GM12878 (cell line): ENCODE data around the gene XAGE2. TPM values are rescaled to one million over a fixed set of nuclear protein-coding genes. Genes with fewer than 3 reads are reported as not detected.

Experiments
- ATAC-seq: fragments of 200-7000 bp; cut with Tn5 transposase; 3 replicates; pipeline ENCODE4 v1.9.1; 2020; ENCODE audit warnings: mild to moderate bottlenecking, moderate library complexity
- BruUV-seq: library from RNA; stranded (reverse); fragments of 400-500 nt; replicated peaks from 2 replicates; lab custom pipeline; 2021; lab: Mats Ljungman, UMichigan
- CTCF ChIA-PET: fragments of 300-600 bp; sonication (Branson Sonifier 250); formaldehyde crosslinking; extraction: SDS; loops from one replicate; lab custom pipeline; 2021; ENCODE audit warnings: inconsistent platforms; lab: Yijun Ruan, JAX
- POLR2A ChIA-PET: fragments of 350-600 bp; formaldehyde crosslinking; extraction: SDS; loops from one replicate; lab custom pipeline; 2021; ENCODE audit warnings: inconsistent platforms; lab: Charles Lee
- RAD21 ChIA-PET: fragments of 300-600 bp; sonication (Branson Sonifier 250); formaldehyde crosslinking; loops from one replicate; lab custom pipeline; 2023; ENCODE audit warnings: antibody characterized with exemption; ENCODE audit not compliant: unreplicated experiment; lab: Charles Lee
- SMC1A ChIA-PET: fragments of 300-600 bp; sonication (Branson Sonifier 250); formaldehyde crosslinking; loops from one replicate; lab custom pipeline; 2023; ENCODE audit not compliant: unreplicated experiment, uncharacterized antibody; lab: Charles Lee
- DNase-seq: peaks from one replicate; pipeline ENCODE4 v3.0.0-alpha.2; 2011; ENCODE audit warnings: low read depth, low spot score
- FAIRE-seq: peaks from 3 replicates; lab custom pipeline; 2011; peaks lifted over from hg19 to GRCh38; lab: Jason Lieb, UNC
- H2AFZ ChIP-seq: 2 replicates; pipeline ENCODE4 v1.6.0; 2011; ENCODE audit warnings: low read depth, low read length, control low read depth; ENCODE audit not compliant: control insufficient read depth
- H3K27ac ChIP-seq: 2 replicates; pipeline ENCODE4 v1.5.1; 2011; ENCODE audit warnings: control low read depth; ENCODE audit not compliant: control insufficient read depth, insufficient read depth
- H3K27me3 ChIP-seq, 2 experiments: replicated peaks in 1 of 2; 2 replicates each; pipeline versions ENCODE4 v1.6.0 to v1.6.1; 2011; ENCODE audit warnings: low read length in 1 of 2; ENCODE audit not compliant: control insufficient read depth in 2 of 2, insufficient read depth in 2 of 2
- H3K36me3 ChIP-seq, 2 experiments: 2 replicates each; pipeline ENCODE4 v1.5.1; 2011; ENCODE audit warnings: low read length in 1 of 2; ENCODE audit not compliant: control insufficient read depth in 2 of 2, insufficient read depth in 2 of 2
- H3K4me1 ChIP-seq: 2 replicates; pipeline ENCODE4 v1.6.1; 2011; ENCODE audit warnings: mild to moderate bottlenecking, low read length, moderate library complexity, mixed read lengths; ENCODE audit not compliant: control insufficient read depth, insufficient read depth
- H3K4me2 ChIP-seq: 2 replicates; pipeline ENCODE4 v1.6.0; 2011; ENCODE audit warnings: control low read depth; ENCODE audit not compliant: control insufficient read depth, insufficient read depth
- H3K4me3 ChIP-seq: fragments of 200-600 bp; sonication (generic); 2 replicates; pipeline ENCODE4 v1.5.1; 2016
- H3K79me2 ChIP-seq: 2 replicates; pipeline ENCODE4 v1.6.0; 2011; ENCODE audit warnings: low read length; ENCODE audit not compliant: control insufficient read depth, insufficient read depth
- H3K9ac ChIP-seq: 2 replicates; pipeline ENCODE4 v1.8.0; 2011; ENCODE audit warnings: low read length, control low read depth, mixed read lengths; ENCODE audit not compliant: control insufficient read depth, insufficient read depth
- H3K9me3 ChIP-seq: replicated peaks from 3 replicates; pipeline ENCODE4 v1.5.1; 2011; ENCODE audit warnings: mild to moderate bottlenecking, low read length; ENCODE audit not compliant: control insufficient read depth, insufficient read depth
- H4K20me1 ChIP-seq: 2 replicates; pipeline ENCODE4 v1.6.0; 2011; ENCODE audit not compliant: control insufficient read depth, insufficient read depth
- KDM1A ChIP-seq: fragments of 200-600 bp; sonication (generic); IDR thresholded peaks from 2 replicates; pipeline ENCODE4 v1.6.1; 2016; ENCODE audit warnings: borderline replicate concordance
- POLR2A ChIP-seq: IDR thresholded peaks from 2 replicates; pipeline ENCODE4 v1.6.1; 2011; ENCODE audit warnings: low read depth, mild to moderate bottlenecking, low read length
- WGBS: methylation state at CpG from one replicate; pipeline ENCODE4 v1.1.6; 2016; ENCODE audit warnings: low lambda C conversion rate; ENCODE audit not compliant: insufficient replicate concordance, insufficient coverage; ENCODE audit errors: missing lambda C conversion rate; 5-methylcytosine and 5-hydroxymethylcytosine counted together
- in situ Hi-C: fragments of 300-500 bp; cut with MboI; formaldehyde crosslinking; loops from 9 replicates; pipeline ENCODE4 v1.14.3; 2018; ENCODE audit warnings: mixed read lengths
- intact Hi-C: fragments of 100-400 bp; cut with micrococcal nuclease; formaldehyde crosslinking; loops from one replicate; pipeline ENCODE4 v1.14.2; 2022; ENCODE audit not compliant: unreplicated experiment
- polyA plus RNA-seq, 11 experiments: library from polyadenylated mRNA; depleted of rRNA in 4 of 11; unstranded in 6 of 11; stranded (reverse) in 5 of 11; fragments of >200 nt; fragmentation: Nextera tagmentation in 4 of 11; fragmentation: Illumina TruSeq in 1 of 11; extraction: Ambion mirVana in 4 of 11; extraction: Trizol in 1 of 11; gene quantifications; 1 replicate in 1 of 11; 2 replicates in 10 of 11; pipeline versions ENCODE4 v1.2.1 to v1.2.3, GENCODE V29; 2011 to 2016; ENCODE audit warnings: inconsistent platforms in 2 of 11, missing spikeins in 2 of 11, low read depth in 1 of 11
- total RNA-seq, 4 experiments: library from RNA; depleted of rRNA in 3 of 4; stranded (reverse); fragments of >200 nt in 3 of 4; fragmentation: Illumina TruSeq in 1 of 4; extraction: Trizol in 1 of 4; gene quantifications; 2 replicates each; pipeline versions ENCODE4 v1.2.1 to v1.2.3, GENCODE V29; 2013 to 2021
- TF ChIP-seq, protein P1 (sequence below): IDR thresholded peaks from 2 replicates; pipeline ENCODE4 v1.6.1; 2011; ENCODE audit warnings: borderline replicate concordance, low read depth, mild to moderate bottlenecking, moderate library complexity, low read length; ENCODE audit not compliant: insufficient read depth, poor library complexity, severe bottlenecking

Gene XAGE2
- total and polyA plus RNA-seq, 10 of the 15 experiments (the other 5 are each of a cell fraction or from before 2014, with no cell fraction given) = not detected

DNA sequence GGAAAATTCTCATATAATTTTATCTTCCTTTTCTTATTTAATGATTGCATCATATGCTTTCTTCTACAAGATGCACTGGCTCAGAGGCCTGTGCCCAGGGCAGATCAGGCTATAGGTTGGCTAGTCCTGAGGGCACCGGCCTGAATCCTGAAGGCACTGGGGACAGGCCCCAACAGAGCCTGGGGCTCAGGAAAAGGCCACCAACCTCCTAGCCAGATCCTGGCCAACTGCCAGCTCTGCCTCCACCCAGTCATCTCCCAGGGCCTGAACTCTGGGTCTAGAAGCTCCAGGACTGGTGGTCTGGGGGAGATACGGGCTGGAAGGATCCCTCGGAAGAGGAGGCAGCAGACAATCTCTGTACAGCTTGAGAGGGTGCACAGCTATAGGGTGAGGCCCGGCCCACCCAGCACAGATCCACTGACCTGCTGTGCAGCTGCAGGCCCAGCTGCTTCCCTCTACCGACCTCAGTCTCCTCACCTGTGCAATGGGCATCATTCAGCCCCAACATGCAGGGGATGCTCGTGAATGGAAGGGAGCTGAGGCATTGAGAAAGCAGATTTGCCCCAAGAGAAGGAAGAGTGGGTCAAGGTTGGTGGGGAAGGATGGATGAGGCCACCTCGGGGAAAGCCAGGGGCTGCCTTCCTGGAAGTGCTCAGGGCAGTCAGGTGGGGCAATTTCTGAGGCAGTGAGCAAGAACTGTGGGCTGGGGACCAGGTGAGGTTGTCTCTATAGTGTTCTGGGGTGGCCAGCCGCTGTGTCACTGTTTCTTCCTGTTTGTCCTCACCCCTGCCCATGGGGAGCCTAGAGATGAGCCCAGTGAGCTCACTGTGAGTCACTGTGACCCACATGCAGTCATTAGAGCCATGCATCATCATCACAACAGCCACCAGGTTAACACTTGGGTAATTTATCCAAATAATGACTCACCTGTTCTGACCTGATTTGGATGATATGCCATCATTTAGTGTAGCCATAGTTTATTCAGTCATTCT is 22.4 kb upstream of the XAGE2 start:
- no TSS peak for BruUV-seq
- SMC1A ChIA-PET = interaction anchor here (0.6 kb wide), 1 partner anchor 722 kb away, joined by 3 read pairs; no protein-coding TSS in a partner anchor
- no peak for DNase-seq
- Histone ChIP-seq H3K79me2 (no peaks in the 10 kb centered on the region), H4K20me1 (no peaks in the 10 kb centered on the region), H3K9ac (no peak overlapping the region), H2AFZ (no peak overlapping the region), H3K4me3 (no peak overlapping the region), H3K27me3 (no peaks in the 10 kb centered on the region), H3K9me3 (no peaks in the 10 kb centered on the region), H3K27ac (no peak overlapping the region), H3K4me1 (no peaks in the 10 kb centered on the region)
- CTCF ChIA-PET = interaction anchor here (0.6 kb wide), 1 partner anchor 691 kb away, joined by 3 read pairs; no protein-coding TSS in a partner anchor
- intact Hi-C loops = no loop called here
- WGBS = 14% methylated on average over 8 of the region's 8 CpGs
- RAD21 ChIA-PET = no interaction called here
- TF ChIP-seq, protein P1, sequence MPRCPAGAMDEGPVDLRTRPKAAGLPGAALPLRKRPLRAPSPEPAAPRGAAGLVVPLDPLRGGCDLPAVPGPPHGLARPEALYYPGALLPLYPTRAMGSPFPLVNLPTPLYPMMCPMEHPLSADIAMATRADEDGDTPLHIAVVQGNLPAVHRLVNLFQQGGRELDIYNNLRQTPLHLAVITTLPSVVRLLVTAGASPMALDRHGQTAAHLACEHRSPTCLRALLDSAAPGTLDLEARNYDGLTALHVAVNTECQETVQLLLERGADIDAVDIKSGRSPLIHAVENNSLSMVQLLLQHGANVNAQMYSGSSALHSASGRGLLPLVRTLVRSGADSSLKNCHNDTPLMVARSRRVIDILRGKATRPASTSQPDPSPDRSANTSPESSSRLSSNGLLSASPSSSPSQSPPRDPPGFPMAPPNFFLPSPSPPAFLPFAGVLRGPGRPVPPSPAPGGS = peak; percentile 24
- no peak for TF ChIP-seq POLR2A
- TF ChIP-seq, all 136 proteins: peak for 1
- Histone ChIP-seq H3K36me3 (no peaks in the 10 kb centered on the region), H3K4me2 (no peak overlapping the region)
- FAIRE-seq (no peak), ATAC-seq (no peak)
- in situ Hi-C loops = loop anchor here (25.0 kb wide), 1 partner anchor 641 kb away; no protein-coding TSS in a partner anchor
- POLR2A ChIA-PET = no interaction called here

DNA sequence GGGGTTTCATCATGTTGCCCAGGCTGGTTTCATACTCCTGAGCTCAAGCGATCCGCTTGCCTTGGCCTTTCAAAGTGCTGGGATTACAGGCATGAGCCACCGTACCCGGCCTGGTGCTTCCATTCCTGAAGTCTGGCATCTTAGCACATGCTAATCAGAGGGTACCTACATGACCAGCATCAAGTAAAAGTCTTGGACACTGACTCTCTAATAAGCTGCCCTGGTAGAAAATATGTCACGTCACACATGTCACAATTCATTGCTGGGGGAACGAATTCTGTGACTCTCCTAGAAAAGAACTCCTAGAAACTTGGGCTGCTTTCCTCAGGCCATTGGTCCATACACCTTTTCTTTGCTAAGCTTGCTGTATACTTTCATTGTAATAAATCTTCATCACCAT is 19.1 kb upstream of the XAGE2 start:
- DNase-seq = no peak
- H3K4me3 ChIP-seq = no peak overlapping the region
- ChIA-PET RAD21 (no interaction called here), POLR2A (no interaction called here), CTCF (no interaction called here), SMC1A (no interaction called here)
- H3K4me1 ChIP-seq = no peaks in the 10 kb centered on the region
- ATAC-seq = no peak
- no peak for FAIRE-seq
- in situ Hi-C loops (loop anchor here (25.0 kb wide), 1 partner anchor 638 kb away; no protein-coding TSS in a partner anchor), intact Hi-C loops (no loop called here)
- no peaks in the 10 kb centered on the region for H3K36me3 ChIP-seq
- WGBS = 17% methylated on average over 6 of the region's 6 CpGs
- H3K4me2 ChIP-seq = no peak overlapping the region
- no TSS peak for BruUV-seq
- no peak overlapping the region for H3K9ac ChIP-seq
- no peak overlapping the region for H2AFZ ChIP-seq
- no peaks in the 10 kb centered on the region for H3K9me3 ChIP-seq
- TF ChIP-seq KDM1A = no peak
- no peak overlapping the region for H3K27ac ChIP-seq
- H3K79me2 ChIP-seq = no peaks in the 10 kb centered on the region
- H4K20me1 ChIP-seq = no peaks in the 10 kb centered on the region
- no peaks in the 10 kb centered on the region for H3K27me3 ChIP-seq
